GM12878 (cell line): ENCODE measurements around the gene BSND. TPM values are rescaled to one million over a fixed set of nuclear protein-coding genes. Genes with fewer than 3 reads are reported as not detected.
"Not testable (repeated sequence)": the region's sequence is repeated elsewhere in the genome, so short reads cannot be mapped to it uniquely, and the experiment has no call there.

Source experiments
- ATAC-seq: fragments of 200-7000 bp; cut with Tn5 transposase; 3 replicates; pipeline ENCODE4 v1.9.1; 2020; ENCODE audit warnings: mild to moderate bottlenecking, moderate library complexity
- BruUV-seq: library from RNA; stranded (reverse); fragments of 400-500 nt; replicated peaks from 2 replicates; lab custom pipeline; 2021; lab: Mats Ljungman, UMichigan
- CTCF ChIA-PET: fragments of 300-600 bp; sonication (Branson Sonifier 250); formaldehyde crosslinking; extraction: SDS; loops from one replicate; lab custom pipeline; 2021; ENCODE audit warnings: inconsistent platforms; lab: Yijun Ruan, JAX
- POLR2A ChIA-PET: fragments of 350-600 bp; formaldehyde crosslinking; extraction: SDS; loops from one replicate; lab custom pipeline; 2021; ENCODE audit warnings: inconsistent platforms; lab: Charles Lee
- RAD21 ChIA-PET: fragments of 300-600 bp; sonication (Branson Sonifier 250); formaldehyde crosslinking; loops from one replicate; lab custom pipeline; 2023; ENCODE audit warnings: antibody characterized with exemption; ENCODE audit not compliant: unreplicated experiment; lab: Charles Lee
- SMC1A ChIA-PET: fragments of 300-600 bp; sonication (Branson Sonifier 250); formaldehyde crosslinking; loops from one replicate; lab custom pipeline; 2023; ENCODE audit not compliant: unreplicated experiment, uncharacterized antibody; lab: Charles Lee
- DNase-seq: peaks from one replicate; pipeline ENCODE4 v3.0.0-alpha.2; 2011; ENCODE audit warnings: low read depth, low spot score
- FAIRE-seq: peaks from 3 replicates; lab custom pipeline; 2011; peaks lifted over from hg19 to GRCh38; lab: Jason Lieb, UNC
- H2AFZ ChIP-seq: 2 replicates; pipeline ENCODE4 v1.6.0; 2011; ENCODE audit warnings: low read depth, low read length, control low read depth; ENCODE audit not compliant: control insufficient read depth
- H3K27ac ChIP-seq: 2 replicates; pipeline ENCODE4 v1.5.1; 2011; ENCODE audit warnings: control low read depth; ENCODE audit not compliant: control insufficient read depth, insufficient read depth
- H3K27me3 ChIP-seq, 2 experiments: replicated peaks in 1 of 2; 2 replicates each; pipeline versions ENCODE4 v1.6.0 to v1.6.1; 2011; ENCODE audit warnings: low read length in 1 of 2; ENCODE audit not compliant: control insufficient read depth in 2 of 2, insufficient read depth in 2 of 2
- H3K36me3 ChIP-seq, 2 experiments: 2 replicates each; pipeline ENCODE4 v1.5.1; 2011; ENCODE audit warnings: low read length in 1 of 2; ENCODE audit not compliant: control insufficient read depth in 2 of 2, insufficient read depth in 2 of 2
- H3K4me1 ChIP-seq: 2 replicates; pipeline ENCODE4 v1.6.1; 2011; ENCODE audit warnings: mild to moderate bottlenecking, low read length, moderate library complexity, mixed read lengths; ENCODE audit not compliant: control insufficient read depth, insufficient read depth
- H3K4me2 ChIP-seq: 2 replicates; pipeline ENCODE4 v1.6.0; 2011; ENCODE audit warnings: control low read depth; ENCODE audit not compliant: control insufficient read depth, insufficient read depth
- H3K4me3 ChIP-seq: fragments of 200-600 bp; sonication (generic); 2 replicates; pipeline ENCODE4 v1.5.1; 2016
- H3K79me2 ChIP-seq: 2 replicates; pipeline ENCODE4 v1.6.0; 2011; ENCODE audit warnings: low read length; ENCODE audit not compliant: control insufficient read depth, insufficient read depth
- H3K9ac ChIP-seq: 2 replicates; pipeline ENCODE4 v1.8.0; 2011; ENCODE audit warnings: low read length, control low read depth, mixed read lengths; ENCODE audit not compliant: control insufficient read depth, insufficient read depth
- H3K9me3 ChIP-seq: replicated peaks from 3 replicates; pipeline ENCODE4 v1.5.1; 2011; ENCODE audit warnings: mild to moderate bottlenecking, low read length; ENCODE audit not compliant: control insufficient read depth, insufficient read depth
- H4K20me1 ChIP-seq: 2 replicates; pipeline ENCODE4 v1.6.0; 2011; ENCODE audit not compliant: control insufficient read depth, insufficient read depth
- WGBS: methylation state at CpG from one replicate; pipeline ENCODE4 v1.1.6; 2016; ENCODE audit warnings: low lambda C conversion rate; ENCODE audit not compliant: insufficient replicate concordance, insufficient coverage; ENCODE audit errors: missing lambda C conversion rate; 5-methylcytosine and 5-hydroxymethylcytosine counted together
- in situ Hi-C: fragments of 300-500 bp; cut with MboI; formaldehyde crosslinking; loops from 9 replicates; pipeline ENCODE4 v1.14.3; 2018; ENCODE audit warnings: mixed read lengths
- intact Hi-C: fragments of 100-400 bp; cut with micrococcal nuclease; formaldehyde crosslinking; loops from one replicate; pipeline ENCODE4 v1.14.2; 2022; ENCODE audit not compliant: unreplicated experiment
- polyA plus RNA-seq, 11 experiments: library from polyadenylated mRNA; depleted of rRNA in 4 of 11; unstranded in 6 of 11; stranded (reverse) in 5 of 11; fragments of >200 nt; fragmentation: Nextera tagmentation in 4 of 11; fragmentation: Illumina TruSeq in 1 of 11; extraction: Ambion mirVana in 4 of 11; extraction: Trizol in 1 of 11; gene quantifications; 1 replicate in 1 of 11; 2 replicates in 10 of 11; pipeline versions ENCODE4 v1.2.1 to v1.2.3, GENCODE V29; 2011 to 2016; ENCODE audit warnings: inconsistent platforms in 2 of 11, missing spikeins in 2 of 11, low read depth in 1 of 11
- total RNA-seq, 4 experiments: library from RNA; depleted of rRNA in 3 of 4; stranded (reverse); fragments of >200 nt in 3 of 4; fragmentation: Illumina TruSeq in 1 of 4; extraction: Trizol in 1 of 4; gene quantifications; 2 replicates each; pipeline versions ENCODE4 v1.2.1 to v1.2.3, GENCODE V29; 2013 to 2021

Gene BSND
- total and polyA plus RNA-seq, 10 of the 15 experiments (the other 5 are each of a cell fraction or from before 2014, with no cell fraction given), result not detected

- DNase-seq, H2AFZ ChIP-seq, SMC1A ChIA-PET, H4K20me1 ChIP-seq, CTCF ChIA-PET, H3K9ac ChIP-seq, H3K4me3 ChIP-seq, H3K9me3 ChIP-seq, RAD21 ChIA-PET, H3K4me1 ChIP-seq, H3K79me2 ChIP-seq, ATAC-seq, H3K27ac ChIP-seq, intact Hi-C loops, BruUV-seq, H3K4me2 ChIP-seq, H3K27me3 ChIP-seq, H3K36me3 ChIP-seq, in situ Hi-C loops, POLR2A ChIA-PET, FAIRE-seq: not testable (repeated sequence)
- WGBS, result 59% methylated on average over 7 of the region's 10 CpGs
These were observed 25.4 kb downstream of the BSND start for GRCh38 chr1:55024163-55024562.

- H3K27ac ChIP-seq, H3K27me3 ChIP-seq, H3K36me3 ChIP-seq, H3K4me2 ChIP-seq, H2AFZ ChIP-seq, POLR2A ChIA-PET, H3K4me1 ChIP-seq, ATAC-seq, H3K9me3 ChIP-seq, in situ Hi-C loops, H3K4me3 ChIP-seq, CTCF ChIA-PET, BruUV-seq, FAIRE-seq, H4K20me1 ChIP-seq, H3K79me2 ChIP-seq, SMC1A ChIA-PET, intact Hi-C loops, RAD21 ChIA-PET, H3K9ac ChIP-seq, DNase-seq: not testable (repeated sequence)
- WGBS, result 67% methylated on average over 3 of the region's 3 CpGs
These were observed 27.9 kb downstream of the BSND start for GRCh38 chr1:55026682-55027081.

DNA sequence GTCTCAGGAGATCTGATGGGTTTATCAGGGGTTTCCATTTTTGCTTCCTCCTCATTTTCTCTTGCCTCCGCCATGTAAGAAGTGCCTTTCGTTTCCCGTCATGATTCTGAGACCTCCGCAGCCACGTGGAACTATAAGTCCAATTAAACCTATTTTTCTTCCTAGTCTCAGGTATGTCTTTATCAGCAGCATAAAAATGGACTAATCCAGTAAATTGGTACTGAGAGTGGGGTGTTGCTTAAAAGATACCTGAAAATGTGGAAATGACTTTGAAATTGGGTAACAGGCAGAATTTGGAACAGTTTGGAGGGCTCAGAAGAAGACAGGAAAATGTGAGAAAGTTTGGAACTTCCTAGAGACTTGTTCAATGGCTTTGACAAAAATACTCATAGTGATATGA lies 32.4 kb downstream of the BSND start:
- FAIRE-seq, H3K27me3 ChIP-seq, H4K20me1 ChIP-seq, H3K4me2 ChIP-seq, DNase-seq, H3K4me3 ChIP-seq, ATAC-seq, H3K27ac ChIP-seq, H2AFZ ChIP-seq, intact Hi-C loops, SMC1A ChIA-PET, POLR2A ChIA-PET, BruUV-seq, H3K36me3 ChIP-seq, H3K79me2 ChIP-seq, H3K9ac ChIP-seq, H3K4me1 ChIP-seq, RAD21 ChIA-PET, CTCF ChIA-PET, H3K9me3 ChIP-seq: not testable (repeated sequence)
- in situ Hi-C loops, result loop anchor here (5.0 kb wide), 1 partner anchor 49 kb away; the partner anchor contains the start of gene TMEM61
- WGBS, result 80% methylated on average over 5 of the region's 5 CpGs
